Transverse colon (tissue), 3 donors: Measurements from ENCODE around the gene PRKAR1B.

Experiments
- POLR2A ChIP-seq: fragments of 450-650 bp; IDR thresholded peaks from one replicate; pipeline ENCODE4 v1.6.1; 2016; ENCODE audit warnings: antibody characterized with exemption, mild to moderate bottlenecking, moderate library complexity
- TF ChIP-seq, protein P1 (sequence below), 5 experiments: fragments of 200-600 bp in 3 of 5; fragments of 450-650 bp in 2 of 5; sonication (generic) in 3 of 5; IDR thresholded peaks; 1 replicate in 2 of 5; 2 replicates in 3 of 5; pipeline ENCODE4 v1.5.1; 2016 to 2017; ENCODE audit warnings: antibody characterized with exemption in 5 of 5, inconsistent platforms in 3 of 5, mild to moderate bottlenecking in 2 of 5, moderate library complexity in 1 of 5

DNA sequence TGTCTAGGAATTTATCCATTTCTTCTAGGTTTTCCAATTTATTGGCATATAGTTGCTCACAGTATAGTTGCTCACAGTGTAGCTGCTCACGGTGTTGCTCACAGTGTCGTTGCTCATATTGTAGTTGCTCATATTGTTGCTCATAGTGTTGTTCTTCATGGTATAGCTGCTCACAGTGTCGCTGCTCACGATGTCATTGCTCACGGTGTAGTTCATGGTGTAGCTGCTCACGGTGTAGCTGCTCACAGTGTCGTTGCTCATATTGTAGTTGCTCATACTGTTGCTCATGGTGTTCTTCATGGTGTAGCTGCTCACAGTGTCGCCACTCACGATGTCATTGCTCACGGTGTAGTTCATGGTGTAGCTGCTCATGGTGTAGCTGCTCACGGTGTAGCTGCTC is 7.7 kb upstream of the PRKAR1B start:
- TF ChIP-seq, protein P1, sequence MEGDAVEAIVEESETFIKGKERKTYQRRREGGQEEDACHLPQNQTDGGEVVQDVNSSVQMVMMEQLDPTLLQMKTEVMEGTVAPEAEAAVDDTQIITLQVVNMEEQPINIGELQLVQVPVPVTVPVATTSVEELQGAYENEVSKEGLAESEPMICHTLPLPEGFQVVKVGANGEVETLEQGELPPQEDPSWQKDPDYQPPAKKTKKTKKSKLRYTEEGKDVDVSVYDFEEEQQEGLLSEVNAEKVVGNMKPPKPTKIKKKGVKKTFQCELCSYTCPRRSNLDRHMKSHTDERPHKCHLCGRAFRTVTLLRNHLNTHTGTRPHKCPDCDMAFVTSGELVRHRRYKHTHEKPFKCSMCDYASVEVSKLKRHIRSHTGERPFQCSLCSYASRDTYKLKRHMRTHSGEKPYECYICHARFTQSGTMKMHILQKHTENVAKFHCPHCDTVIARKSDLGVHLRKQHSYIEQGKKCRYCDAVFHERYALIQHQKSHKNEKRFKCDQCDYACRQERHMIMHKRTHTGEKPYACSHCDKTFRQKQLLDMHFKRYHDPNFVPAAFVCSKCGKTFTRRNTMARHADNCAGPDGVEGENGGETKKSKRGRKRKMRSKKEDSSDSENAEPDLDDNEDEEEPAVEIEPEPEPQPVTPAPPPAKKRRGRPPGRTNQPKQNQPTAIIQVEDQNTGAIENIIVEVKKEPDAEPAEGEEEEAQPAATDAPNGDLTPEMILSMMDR (IDR thresholded peaks at IDR 0.05) = no peak
- no peak for TF ChIP-seq POLR2A
